Measurements from ENCODE around the gene TEX22. TPM values are rescaled to one million over a fixed set of nuclear protein-coding genes. Genes with fewer than 3 reads are reported as not detected.

Gene TEX22
- total RNA-seq, 2 experiments from 2014 or later, result 1.2 to 2.2 TPM

DNA sequence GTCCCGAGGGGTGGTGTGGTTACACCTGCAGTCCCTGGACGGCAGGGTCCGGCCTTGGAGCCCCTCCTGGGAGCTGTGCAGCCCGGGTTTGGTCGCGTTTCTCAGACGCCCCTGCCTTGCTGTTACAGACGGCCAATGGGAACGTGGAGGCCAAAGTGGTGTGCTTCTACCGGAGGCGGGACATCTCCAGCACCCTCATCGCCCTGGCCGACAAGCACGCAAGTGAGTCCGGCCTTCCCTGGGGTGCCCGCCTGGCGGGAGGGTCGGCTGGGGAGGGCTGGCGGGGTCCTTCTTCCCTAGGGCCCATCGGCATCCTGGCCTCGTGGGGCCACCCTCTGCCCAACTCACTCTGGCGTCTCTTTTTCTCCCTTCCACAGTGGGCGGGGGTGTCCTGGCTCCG, 47.0 kb downstream of the TEX22 start:
- H3K4me1 Mint-ChIP-seq (ENCODE audit: low read depth), result no peaks in the 10 kb centered on the region
- DNase-seq (no peak), ATAC-seq (no peak)
- no peaks in the 10 kb centered on the region for H3K27me3 Mint-ChIP-seq
- peaks cover 9% of the 10 kb centered on the region for H3K36me3 Mint-ChIP-seq (ENCODE audit: low read depth)
- no peak overlapping the region for H3K4me3 Mint-ChIP-seq
- no peak overlapping the region for H3K27ac Mint-ChIP-seq
- ChIA-PET POLR2A (interaction anchor here (0.5 to 1.4 kb wide), 2 partner anchors 10 to 31 kb away, joined by 3 to 4 read pairs; no protein-coding TSS in a partner anchor), CTCF (interaction anchor here (0.7 kb wide), 1 partner anchor 10 kb away, joined by 3 read pairs; no protein-coding TSS in a partner anchor)
- intact Hi-C loops (cut with micrococcal nuclease), result loop anchor here (10.0 kb wide), 1 partner anchor 70 kb away; no protein-coding TSS in a partner anchor
- TF ChIP-seq, protein P1, sequence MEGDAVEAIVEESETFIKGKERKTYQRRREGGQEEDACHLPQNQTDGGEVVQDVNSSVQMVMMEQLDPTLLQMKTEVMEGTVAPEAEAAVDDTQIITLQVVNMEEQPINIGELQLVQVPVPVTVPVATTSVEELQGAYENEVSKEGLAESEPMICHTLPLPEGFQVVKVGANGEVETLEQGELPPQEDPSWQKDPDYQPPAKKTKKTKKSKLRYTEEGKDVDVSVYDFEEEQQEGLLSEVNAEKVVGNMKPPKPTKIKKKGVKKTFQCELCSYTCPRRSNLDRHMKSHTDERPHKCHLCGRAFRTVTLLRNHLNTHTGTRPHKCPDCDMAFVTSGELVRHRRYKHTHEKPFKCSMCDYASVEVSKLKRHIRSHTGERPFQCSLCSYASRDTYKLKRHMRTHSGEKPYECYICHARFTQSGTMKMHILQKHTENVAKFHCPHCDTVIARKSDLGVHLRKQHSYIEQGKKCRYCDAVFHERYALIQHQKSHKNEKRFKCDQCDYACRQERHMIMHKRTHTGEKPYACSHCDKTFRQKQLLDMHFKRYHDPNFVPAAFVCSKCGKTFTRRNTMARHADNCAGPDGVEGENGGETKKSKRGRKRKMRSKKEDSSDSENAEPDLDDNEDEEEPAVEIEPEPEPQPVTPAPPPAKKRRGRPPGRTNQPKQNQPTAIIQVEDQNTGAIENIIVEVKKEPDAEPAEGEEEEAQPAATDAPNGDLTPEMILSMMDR (IDR thresholded peaks at IDR 0.05), result no peak
- no peaks in the 10 kb centered on the region for H3K9me3 Mint-ChIP-seq

GRCh38 chr14:105445901-105446845, 47.8 kb downstream of the TEX22 start:
- Mint-ChIP-seq H3K36me3 (ENCODE audit: low read depth) (peaks cover 9% of the 10 kb centered on the region), H3K4me3 (no peak overlapping the region), H3K27ac (no peak overlapping the region), H3K9me3 (no peaks in the 10 kb centered on the region), H3K4me1 (ENCODE audit: low read depth) (no peaks in the 10 kb centered on the region), H3K27me3 (no peaks in the 10 kb centered on the region)
- ATAC-seq (no peak), DNase-seq (no peak)
- TF ChIP-seq, protein P1 (IDR thresholded peaks at IDR 0.05), result no peak
- ChIA-PET CTCF (interaction anchor here (0.7 to 1.6 kb wide), 2 partner anchors 11 to 76 kb away, joined by 3 to 4 read pairs; no protein-coding TSS in a partner anchor), POLR2A (interaction anchor here (1.4 kb wide), 1 partner anchor 30 kb away, joined by 4 read pairs; no protein-coding TSS in a partner anchor)
- intact Hi-C loops (cut with micrococcal nuclease), result loop anchor here (10.0 kb wide), 1 partner anchor 71 kb away; no protein-coding TSS in a partner anchor

DNA sequence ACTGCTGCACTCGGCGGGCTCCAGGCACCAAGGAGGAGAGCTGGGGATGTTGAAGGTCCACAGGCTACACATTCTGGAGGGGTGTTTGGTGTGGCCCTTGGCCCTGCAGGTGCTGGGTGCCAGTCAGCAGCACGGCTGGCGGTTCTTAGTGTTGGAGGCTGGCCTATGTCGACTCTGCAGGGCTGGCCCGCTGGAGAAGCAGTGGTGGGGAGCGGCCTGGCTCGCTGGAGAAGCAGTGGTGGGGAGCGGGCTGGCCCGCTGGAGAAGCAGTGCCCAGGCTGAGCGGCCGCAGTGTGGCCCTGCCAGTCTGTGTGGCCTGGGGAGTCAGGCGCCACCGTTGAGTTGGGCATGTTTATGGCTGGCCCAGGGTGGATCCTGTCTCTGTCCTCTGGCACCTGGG, 48.6 kb downstream of the TEX22 start:
- ChIA-PET POLR2A (interaction anchor here (0.5 kb wide), 1 partner anchor 26 kb away, joined by 3 read pairs; no protein-coding TSS in a partner anchor), CTCF (interaction anchor here (1.6 to 1.9 kb wide), 3 partner anchors 12 to 76 kb away, joined by 4 to 11 read pairs (median 5); no protein-coding TSS in a partner anchor)
- ATAC-seq (no peak), DNase-seq (no peak)
- Mint-ChIP-seq H3K27me3 (no peaks in the 10 kb centered on the region), H3K27ac (no peak overlapping the region), H3K4me1 (ENCODE audit: low read depth) (no peaks in the 10 kb centered on the region), H3K9me3 (no peaks in the 10 kb centered on the region), H3K4me3 (no peak overlapping the region), H3K36me3 (ENCODE audit: low read depth) (peaks cover 8% of the 10 kb centered on the region)
- intact Hi-C loops (cut with micrococcal nuclease), result loop anchor here (10.0 kb wide), 1 partner anchor 72 kb away; no protein-coding TSS in a partner anchor
- TF ChIP-seq, protein P1 (IDR thresholded peaks at IDR 0.05), result no peak

DNA sequence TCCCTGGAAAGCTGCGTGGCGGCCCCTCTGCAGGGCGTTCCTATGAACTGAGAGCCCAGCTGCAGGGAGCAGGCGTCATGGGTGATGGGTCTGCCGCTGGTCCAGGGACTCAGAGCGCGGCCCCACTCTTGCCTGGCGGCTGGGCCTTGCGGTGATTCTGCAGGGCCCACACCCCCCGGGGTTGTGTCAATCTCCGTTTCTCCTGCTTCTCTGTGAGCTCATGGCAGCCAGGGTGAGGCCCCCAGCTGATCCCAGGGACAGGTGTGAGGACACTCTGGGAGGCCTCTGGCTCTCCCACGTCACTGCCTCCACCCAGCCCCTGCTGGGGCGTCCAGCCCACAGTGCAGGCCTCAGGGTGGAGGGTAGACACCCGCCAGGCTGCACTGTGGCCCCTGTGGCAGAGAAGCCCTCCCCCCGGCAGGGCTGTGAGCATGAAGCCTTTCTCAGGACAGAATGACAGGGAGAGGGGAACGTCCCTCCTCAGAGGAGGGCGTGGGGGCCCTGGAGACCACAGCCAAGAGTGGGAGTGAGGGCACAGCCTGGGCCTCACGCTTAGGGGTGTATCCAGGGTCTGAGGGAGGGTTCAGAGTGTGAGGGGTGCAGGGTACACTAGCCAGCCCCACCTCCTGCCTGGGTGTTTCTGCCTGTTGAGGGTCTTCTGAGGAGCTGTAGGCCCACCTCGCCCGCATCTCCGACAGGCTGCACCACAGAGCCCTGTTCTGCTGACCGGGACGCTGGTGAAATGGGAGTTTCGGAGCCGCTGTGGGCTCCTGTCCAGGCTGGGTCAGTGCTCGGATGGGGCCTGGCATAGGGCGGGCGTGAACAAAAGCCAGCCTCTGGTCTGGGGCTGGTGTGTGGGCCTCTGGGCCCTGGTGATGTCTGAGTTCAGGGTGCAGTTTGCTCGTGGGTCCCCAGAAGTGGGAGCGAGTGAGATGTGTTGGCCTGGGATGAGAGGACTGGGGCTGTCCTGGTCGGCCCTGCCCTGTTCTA, 49.6 kb downstream of the TEX22 start:
- intact Hi-C loops (cut with micrococcal nuclease), result loop anchor here (10.0 kb wide), 1 partner anchor 73 kb away; no protein-coding TSS in a partner anchor
- no peaks in the 10 kb centered on the region for H3K9me3 Mint-ChIP-seq
- TF ChIP-seq, protein P1 (IDR thresholded peaks at IDR 0.05), result no peak
- H3K27me3 Mint-ChIP-seq, result no peaks in the 10 kb centered on the region
- peaks cover 9% of the 10 kb centered on the region for H3K36me3 Mint-ChIP-seq (ENCODE audit: low read depth)
- H3K4me1 Mint-ChIP-seq (ENCODE audit: low read depth), result no peaks in the 10 kb centered on the region
- H3K27ac Mint-ChIP-seq, result no peak overlapping the region
- DNase-seq (no peak), ATAC-seq (no peak)
- ChIA-PET CTCF (interaction anchor here (0.5 to 1.9 kb wide), 9 partner anchors 13 to 616 kb away, joined by 3 to 11 read pairs (median 4); no protein-coding TSS in a partner anchor), POLR2A (no interaction called here)
- H3K4me3 Mint-ChIP-seq, result no peak overlapping the region
